Liver (tissue), 2 donors: Measurements from ENCODE around the gene PARL.

ENCODE experiments used
- EGR1 ChIP-seq, 2 donors: IDR thresholded peaks; 2 replicates each; pipeline ENCODE4 v1.6.1; 2016 to 2018; ENCODE audit warnings: antibody characterized with exemption in 2 of 2, low read depth in 2 of 2
- RXRA ChIP-seq, 2 donors: IDR thresholded peaks; 2 replicates each; pipeline ENCODE4 v1.6.1; 2017 to 2018; ENCODE audit warnings: antibody characterized with exemption in 2 of 2, mild to moderate bottlenecking in 1 of 2
- donor health status: healthy.

DNA sequence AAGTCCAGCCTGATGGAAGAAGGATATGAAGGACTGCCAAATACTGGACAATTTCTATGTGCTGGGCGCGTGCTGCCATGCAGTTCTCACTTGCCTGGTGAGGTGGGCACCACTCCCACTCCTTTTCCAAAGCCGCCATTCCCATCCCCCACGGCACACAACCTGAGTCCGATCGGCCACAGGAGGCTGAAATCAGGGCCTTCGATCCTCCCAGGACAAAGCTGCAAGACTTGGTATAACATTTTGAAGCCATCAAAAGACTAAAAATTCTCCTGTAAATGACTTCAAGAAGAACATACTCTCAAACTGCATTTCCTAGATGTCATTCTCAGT lies 56.2 kb downstream of the PARL start:
- TF ChIP-seq EGR1 (IDR thresholded peaks at IDR 0.05; ENCODE audit: low read depth in 2 of 2) (no peak), RXRA (IDR thresholded peaks at IDR 0.05) (no peak)
